Stimulated activated CD4-positive, alpha-beta T cell treated with anti-CD3 and anti-CD28 coated beads, Interleukin-1b, Interleukin-23, amount 100 ng/mL, for 48 hours (primary cell): ENCODE data around the gene CWC15.
"Not testable (repeated sequence)": the region's sequence is repeated elsewhere in the genome, so short reads cannot be mapped to it uniquely, and the experiment has no call there.

ENCODE experiments used
- DNase-seq: peaks from one replicate; pipeline ENCODE4 v3.0.0-alpha.2; 2020

Gene CWC15

DNA sequence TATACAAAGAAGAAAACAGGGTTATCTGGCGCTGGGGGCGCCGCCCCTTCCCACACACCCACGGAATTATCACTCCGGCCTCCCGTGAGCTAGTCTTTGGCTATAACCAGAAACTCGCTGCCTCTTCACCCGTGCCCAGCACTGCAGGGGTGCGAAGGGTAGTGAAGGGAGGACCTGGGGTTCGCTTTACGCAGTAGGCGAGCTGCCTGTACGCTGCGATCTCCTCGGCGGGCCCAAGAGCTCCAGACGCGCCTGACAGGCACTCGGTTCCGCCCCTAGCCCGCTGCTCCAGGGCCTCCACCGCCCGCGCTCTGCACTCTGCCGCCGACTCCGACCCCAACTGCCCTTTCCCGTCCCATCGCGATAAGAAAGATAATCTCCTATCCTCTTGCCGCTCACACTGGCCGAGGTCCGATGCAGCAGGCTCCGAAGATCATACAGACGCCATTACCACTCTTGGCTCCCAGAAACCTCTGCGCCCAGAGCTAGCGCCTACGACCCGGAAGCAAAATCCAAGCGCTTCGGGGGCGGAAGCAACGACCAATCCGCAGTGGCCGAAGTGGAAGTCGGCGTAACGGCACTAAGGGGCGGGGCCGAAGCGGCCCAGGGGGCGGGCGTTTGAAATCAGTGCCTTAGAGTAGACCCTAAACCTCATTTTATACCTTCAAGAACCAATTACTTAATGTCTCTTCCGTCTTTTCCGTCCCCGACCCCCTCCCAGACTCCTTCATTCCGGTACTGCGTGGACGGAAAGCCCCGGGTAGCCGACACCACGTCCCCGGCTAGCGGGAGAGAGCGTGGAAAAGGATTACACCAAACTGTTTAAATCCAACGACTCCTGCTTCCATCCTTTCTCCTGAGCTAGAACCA, at the start of gene CWC15, which contains the start of gene KDM4D:
CWC15 (minus strand) TSS at position 458 of the 870 bp plus-strand sequence. CDS start 1,371 bp downstream, outside the sequence.
KDM4D (plus strand) TSS at position 611 of the 870 bp plus-strand sequence. CDS start 23,664 bp downstream, outside the sequence.
- DNase-seq = peak; percentile 93

DNA sequence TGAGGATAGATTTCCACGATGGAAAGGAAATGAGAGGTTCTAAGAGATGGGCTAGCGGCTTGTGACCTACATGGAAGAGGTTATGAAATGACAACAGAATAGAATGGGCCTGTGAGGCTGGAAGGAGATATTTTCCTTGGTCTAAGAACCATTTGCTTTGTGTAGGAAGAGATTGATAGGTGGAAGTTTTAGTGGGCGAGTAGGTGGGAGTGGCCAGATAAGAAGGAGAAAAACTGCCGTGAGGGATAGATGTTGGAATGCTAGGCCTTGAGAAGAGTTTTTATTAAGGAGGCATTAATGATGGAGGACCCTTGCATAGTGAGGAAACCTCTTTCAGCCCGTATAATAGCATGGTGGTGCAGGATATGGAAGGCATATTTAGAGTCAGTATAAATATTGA, 48.1 kb upstream of the CWC15 start:
- DNase-seq = not testable (repeated sequence)

DNA sequence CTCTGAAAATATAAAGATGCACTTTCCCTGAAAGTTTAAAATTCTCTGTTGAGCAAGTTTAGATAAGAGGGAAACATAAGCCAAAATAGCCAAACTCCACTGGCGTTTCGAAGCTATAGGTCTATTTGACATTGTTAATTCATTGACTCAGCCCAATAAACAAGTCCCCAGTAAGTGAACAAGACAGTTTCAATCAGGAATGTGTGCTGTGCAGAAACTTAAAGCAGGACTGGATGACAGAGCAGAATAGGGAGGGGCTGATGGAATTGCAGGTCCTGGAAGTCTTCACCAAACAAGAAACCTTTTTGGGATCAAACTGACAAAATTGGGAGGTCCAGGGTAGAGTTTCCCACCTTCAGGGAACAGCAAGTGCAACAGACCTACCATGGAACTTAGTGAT, 42.8 kb upstream of the CWC15 start:
- no peak for DNase-seq

DNA sequence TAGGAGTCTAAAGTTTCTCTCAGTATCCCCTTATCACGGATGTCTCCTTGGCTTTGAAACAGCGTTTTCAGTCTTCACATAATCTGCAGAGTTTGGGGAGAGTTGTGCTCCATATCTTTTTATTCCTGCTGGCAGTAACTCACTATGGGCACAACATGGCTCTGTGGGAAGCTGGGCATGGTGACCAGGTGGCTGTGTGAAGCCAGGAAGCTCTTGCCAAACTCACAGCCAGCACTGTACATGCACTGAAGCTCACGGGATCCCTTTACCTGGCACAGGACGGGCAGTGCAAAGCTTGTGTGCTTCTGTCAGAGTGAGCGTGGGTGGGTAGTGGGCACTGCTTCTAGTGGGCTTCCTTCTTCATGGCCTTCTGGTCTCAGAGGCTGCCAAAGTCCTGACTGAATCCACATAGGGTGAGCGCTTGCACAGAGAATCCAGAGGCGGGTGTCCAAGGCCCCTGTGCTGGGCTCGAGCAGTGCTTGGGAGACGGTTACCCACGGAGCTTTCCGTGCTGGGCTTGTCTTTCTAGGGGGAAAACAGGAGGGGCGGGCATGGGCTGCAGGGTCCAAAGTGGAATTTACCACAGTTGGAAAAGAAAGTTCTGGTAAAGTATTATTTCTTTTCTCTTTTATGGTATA, 40.9 kb upstream of the CWC15 start:
- no peak for DNase-seq

DNA sequence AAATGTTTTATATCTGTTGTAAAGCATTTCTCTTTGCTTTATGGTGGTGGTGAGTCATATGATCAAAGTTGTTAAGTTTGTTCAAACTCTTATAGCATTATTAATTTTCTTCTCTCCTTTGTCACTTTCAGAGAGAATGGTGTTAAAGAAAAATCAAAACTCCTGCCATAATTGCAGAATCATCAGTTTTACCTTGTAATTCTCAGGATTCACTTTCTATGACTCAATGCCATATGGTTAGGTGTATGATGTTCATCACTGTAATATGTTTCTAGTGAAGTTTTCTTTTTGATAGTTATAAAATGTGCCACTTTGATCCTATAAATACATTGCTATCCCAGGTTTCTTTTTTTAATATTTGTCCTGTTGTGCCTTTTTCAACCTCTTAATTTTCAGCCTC, 38.0 kb upstream of the CWC15 start:
- DNase-seq = no peak

DNA sequence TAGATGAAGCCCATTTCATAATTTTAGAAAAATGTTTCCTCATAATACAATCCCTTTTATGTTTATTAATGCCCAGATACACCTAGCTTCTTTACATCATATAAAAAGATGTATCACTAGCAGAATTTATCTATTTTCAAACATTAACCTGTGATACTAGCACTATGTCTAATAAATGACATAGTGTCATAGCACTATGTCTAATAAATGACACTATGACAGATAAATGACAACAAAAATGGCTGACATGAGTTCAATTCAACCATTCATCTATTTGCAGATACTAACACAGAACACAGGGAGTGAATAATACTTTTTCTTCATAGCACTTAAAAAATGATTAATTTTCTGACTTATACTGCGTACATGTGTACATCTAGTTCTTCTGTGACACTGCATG, 32.3 kb upstream of the CWC15 start:
- no peak for DNase-seq

DNA sequence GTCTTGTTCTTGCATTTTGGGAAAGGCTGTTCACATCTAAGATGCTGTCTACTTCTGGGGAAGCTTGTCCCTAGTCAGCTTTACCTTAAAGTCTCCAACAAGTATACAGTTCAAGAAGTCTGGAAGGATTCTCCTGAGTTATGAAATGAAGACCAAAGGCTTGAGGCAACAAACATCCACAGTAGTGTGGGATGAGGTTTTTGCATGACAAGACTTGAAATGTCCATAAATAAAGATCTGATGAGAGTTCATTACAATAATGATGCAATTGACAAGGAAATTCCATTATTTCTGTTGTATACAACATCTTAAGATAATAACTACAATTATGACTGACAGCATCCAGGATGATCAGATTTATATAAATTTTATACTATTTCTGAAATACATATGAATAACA, 30.4 kb upstream of the CWC15 start:
- no peak for DNase-seq

DNA sequence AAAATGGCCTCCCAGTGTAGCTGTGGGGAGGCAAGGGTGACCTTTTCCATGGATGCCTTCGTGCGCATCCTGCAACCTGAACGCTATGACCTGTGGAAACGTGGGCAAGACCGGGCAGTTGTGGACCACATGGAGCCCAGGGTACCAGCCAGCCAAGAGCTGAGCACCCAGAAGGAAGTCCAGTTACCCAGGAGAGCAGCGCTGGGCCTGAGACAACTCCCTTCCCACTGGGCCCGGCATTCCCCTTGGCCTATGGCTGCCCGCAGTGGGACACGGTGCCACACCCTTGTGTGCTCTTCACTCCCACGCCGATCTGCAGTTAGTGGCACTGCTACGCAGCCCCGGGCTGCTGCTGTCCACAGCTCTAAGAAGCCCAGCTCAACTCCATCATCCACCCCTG, 24.9 kb upstream of the CWC15 start:
- DNase-seq = no peak

DNA sequence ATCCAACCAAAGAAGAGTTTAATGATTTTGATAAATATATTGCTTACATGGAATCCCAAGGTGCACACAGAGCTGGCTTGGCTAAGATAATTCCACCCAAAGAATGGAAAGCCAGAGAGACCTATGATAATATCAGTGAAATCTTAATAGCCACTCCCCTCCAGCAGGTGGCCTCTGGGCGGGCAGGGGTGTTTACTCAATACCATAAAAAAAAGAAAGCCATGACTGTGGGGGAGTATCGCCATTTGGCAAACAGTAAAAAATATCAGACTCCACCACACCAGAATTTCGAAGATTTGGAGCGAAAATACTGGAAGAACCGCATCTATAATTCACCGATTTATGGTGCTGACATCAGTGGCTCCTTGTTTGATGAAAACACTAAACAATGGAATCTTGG, 24.1 kb upstream of the CWC15 start:
- no peak for DNase-seq

DNA sequence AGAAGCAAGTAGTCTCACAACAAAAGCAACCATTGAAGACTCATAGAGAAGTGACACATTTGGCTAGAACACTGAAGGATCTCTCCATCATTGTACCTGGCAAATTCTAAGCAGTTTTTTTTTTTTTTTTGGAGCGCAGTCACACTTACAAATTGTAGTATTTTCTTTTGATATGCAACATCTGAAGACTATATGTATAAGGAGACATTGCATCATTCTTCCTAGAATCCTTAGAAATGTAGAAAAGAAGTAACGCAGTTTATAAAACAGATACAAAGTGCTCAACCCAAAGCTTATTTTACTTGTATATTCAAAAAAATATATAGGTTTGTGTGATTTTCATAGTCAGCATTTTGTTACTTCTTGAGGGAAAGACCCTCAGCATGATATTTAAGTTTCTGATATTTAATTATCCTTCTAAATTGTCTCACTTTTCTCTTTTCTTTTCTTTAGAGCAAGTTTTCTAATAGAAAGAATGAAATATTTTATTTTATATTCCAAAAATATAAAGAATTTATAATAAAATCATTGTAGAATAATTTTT, 20.1 kb upstream of the CWC15 start:
- DNase-seq = no peak

DNA sequence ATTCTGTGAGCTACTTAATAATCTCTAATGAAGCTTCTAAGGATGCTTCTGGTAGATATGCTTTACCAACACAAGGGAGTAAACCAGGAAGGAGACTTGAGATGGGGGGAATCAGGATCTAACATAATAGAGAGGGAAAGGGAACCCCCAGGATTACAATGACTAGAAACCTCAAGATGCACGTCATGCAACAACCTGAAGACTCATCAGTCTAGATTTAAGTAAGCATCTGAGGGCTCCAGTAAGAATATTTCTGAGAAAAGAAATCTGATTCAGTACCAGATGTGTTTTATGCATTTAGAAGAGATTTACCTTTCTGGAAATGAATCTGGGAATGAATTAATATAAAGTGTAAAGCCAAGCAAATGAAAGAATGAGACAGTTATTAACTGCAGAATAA, 15.4 kb upstream of the CWC15 start:
- DNase-seq = no peak

DNA sequence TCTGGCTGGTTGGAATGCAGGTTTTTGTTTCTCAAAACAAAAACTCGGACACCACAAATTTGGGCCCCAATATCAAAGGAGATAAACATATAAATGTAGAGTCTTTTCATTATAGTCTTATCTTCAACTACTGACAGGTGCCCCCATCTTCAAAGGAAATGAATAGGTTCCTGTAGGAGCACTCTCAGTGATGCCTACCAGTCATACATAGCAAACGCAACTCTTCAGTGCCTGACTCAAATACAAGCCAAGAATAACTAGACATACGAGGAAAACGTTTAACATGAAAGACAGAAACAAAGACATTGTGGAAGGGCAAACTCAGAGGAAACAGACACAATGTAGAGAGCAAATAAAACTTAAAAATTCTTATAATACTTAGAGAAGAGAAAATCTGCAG, 14.0 kb upstream of the CWC15 start:
- DNase-seq = no peak

DNA sequence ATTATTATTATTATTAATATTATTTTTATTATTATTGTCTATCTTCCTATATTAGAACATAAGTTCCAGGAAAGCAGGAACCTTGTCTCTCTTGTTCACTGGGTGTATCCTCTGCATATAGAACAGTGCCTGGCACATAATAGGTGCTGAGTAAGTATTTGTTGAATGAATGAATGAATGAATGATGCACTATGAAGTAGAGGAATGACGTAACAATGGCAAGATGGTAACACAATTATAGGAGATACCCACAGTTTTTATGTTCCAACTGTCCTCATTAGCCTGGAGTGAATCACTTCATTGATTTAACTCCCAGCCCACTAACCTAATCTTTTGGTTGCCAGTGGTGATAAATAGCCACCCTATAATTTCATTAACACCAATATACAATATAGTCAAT, 2.2 kb upstream of the CWC15 start:
- DNase-seq = no peak

DNA sequence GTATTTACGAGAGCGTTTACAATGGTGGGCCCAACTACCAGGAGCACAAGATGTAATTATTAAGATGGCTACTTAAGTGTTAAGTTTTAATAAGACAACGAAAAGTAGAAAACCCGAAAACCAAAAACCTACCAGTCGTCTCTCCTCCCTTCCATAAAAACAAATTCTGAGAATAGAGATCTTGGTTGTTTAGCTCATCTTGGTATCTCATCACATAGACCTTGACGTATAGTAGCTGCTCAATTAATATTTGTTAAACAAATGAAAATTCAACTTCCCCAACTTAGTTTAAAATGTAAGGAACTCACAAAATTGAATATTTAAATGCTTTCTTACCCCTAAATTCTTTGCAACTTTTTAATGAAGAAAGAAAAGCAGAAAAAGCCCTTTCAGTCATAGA, 822 bp upstream of the CWC15 start:
- no peak for DNase-seq

DNA sequence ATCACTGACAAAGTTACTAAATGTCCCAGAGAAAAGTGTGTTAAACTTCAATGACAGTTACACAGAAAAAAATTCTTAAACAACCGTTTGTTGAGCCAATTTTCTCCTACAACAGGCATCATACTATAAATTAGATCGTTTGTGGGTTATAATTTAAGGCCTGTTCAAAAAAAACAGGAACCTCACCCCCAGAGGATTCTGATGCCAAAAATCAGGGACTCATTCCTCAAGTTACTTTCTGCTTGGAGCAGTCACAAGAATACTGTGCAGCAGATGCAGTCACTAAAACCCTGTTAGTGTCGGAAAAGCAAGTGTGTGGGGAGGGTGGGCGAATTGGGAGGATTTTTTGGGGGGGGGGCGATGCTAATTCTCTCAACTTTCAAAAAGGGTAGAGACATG, 657 bp downstream of the CWC15 start:
- no peak for DNase-seq

DNA sequence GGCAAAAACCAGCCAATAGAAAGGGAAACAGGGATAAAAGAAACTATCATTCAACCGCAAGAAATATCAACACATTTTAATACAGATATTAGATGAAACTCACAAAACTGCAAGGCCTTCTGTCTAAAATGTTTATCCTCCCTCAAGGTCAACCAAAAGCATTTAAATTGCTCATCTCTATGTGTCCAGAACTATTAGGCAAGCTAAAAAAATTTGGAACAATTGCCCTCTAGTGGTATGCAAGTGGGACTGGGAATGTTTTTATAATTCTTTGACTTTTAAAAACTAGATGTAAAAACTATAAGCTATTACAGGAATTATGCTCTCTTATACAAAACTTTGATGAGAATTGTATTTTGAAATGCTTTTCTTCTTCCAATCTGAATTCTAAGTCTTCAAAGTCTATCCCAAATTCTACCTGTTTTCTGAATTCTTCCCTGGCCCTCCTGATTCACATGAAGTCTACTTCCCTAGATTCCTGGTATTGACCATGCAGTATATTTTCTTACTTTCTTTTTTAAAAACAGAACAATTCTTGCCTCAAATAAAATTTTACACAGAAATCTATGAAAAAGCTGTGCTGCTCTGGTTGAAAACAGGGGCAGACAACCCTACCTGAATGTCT, 4.9 kb downstream of the CWC15 start:
- no peak for DNase-seq

DNA sequence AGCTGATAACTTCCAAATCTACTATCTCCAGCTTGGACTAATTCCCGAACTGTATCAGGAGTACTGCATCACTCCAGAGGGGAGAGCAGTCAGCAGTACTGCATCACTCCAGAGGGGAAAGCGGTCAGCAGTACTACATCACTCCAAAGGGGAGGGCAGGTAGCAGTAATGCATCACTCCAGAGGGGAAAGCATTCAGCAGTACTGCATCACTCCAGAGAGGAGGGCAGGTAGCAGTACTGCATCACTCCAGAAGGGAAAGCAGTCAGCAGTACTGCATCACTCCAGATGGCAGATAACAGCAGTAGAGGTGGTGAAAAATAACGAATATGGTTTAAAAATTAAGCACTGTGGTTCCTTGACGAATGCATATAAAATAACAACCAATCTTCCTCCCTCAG, 8.4 kb downstream of the CWC15 start:
- DNase-seq = no peak

DNA sequence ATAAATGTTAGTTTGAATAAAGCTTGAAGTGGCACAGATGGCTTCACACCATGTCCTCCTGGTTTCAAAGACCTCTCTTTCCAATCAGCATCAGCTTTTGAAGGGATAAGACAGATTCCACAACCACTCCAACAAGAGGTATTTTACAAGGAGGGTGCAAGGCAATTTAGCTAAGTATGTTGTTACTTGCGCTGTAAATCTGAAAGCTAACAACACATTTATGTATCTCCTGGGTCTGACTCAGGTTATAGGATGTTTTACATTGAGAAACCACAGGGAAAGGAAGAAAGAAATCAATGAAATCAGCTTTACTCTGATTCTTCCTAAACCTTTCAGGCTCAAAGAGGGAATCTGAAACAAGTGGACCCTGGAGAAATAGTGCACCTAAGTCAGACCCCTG, 12.1 kb downstream of the CWC15 start:
- no peak for DNase-seq

DNA sequence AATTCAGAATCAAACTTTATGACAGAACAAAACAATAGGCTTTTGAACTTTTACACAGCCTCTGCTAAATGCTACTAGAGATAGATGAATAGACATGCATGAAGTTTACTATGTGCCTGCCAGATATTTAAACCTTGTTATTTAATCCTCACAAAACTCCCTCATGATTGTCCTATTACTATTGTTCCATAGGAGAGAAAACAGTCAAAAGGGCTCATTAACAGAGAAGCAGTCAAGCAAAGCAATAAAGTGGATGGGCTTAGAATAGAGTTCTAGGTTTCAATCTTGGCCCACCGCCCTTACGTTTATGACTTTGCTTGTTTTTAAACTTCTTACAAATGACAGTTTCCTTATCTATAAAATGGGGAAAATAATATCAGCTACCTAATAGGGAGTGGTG, 12.9 kb downstream of the CWC15 start:
- no peak for DNase-seq

DNA sequence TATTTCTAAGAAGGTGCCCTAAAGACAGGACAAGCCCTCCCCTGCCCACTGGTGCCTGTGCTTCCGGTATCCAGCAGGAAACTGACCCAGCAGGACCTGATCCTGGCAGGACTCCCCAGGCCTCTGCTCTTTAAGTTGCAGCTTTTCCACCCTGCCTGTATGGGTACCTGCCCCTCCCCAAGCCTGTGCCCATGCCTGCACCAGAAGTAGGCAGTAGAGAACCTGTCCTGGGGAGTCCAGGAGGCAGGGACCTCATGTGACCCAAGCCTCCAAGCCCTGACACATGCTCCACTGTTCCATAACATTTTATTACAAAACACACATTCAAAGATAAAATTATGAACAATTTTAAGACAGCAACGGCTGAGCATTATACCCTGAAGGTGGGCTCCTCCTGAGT, 14.2 kb downstream of the CWC15 start:
- no peak for DNase-seq

DNA sequence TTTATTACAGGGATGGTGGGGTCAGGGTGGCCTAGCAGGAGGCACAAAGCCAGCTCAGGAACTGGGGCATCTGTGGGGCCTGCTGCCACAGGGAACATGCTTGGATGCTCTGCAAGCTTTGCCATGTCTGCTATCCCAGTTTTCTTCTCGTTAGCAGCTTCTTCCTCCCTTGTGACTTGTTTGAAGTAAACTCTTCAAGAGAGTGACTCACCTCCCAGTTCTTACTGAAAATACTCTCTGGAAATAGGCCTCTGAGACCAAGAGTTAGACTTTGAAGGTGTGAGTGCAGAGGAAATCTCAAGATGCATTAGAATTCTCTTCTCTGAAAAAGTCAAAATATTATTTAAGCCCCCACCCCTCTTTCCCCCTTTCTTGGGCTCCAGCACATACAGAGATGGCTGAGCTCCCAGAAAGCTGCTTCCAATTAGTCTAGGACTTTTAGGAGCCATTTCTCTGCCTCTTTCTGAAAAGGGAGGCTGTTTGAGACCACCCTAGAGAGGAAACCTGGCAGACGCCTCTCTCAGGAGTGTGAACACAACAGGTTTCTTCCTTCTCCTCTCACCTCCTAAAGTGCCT, 15.1 kb downstream of the CWC15 start:
- no peak for DNase-seq

DNA sequence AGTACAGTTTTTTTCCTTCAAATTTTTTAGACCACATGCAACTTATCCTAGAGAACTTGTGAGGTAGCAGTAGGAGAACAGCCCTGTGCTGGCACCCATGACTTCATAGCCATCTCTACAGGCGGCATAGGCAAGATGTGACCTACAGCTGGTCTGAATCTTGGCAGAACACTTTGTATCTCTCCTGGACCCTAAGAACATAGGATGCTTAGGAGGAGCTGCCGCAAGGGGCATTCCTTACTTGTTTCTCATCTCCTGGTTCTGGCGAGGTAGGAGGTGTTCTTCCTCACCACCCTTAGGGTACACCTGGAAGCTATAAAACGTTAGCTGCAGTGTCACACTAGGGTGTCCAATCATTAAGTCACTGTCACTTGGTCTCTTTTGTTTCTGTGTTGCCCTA, 16.4 kb downstream of the CWC15 start:
- no peak for DNase-seq

DNA sequence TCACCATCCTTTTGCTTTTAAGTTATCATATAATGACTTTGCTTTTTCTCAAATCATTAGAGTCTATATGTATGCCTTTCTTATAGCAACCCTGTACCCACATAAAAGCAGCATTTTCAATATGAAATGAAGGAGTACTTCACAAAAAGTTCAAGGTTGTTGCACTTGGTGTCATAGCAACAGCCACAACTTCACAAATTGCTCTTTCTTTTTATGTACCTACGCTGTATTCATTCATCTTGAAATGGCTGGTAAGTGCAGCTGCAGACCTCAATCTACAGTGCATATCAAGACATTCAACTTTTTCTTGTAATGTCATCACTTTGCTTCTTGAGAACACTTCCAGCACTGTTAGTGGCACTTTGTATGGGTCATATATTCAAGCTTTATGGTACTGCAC, 18.6 kb downstream of the CWC15 start:
- DNase-seq = no peak
